HAP-1 (cell line): ENCODE results near the gene SNTB2.
"Not testable (repeated sequence)": the region's sequence is repeated elsewhere in the genome, so short reads cannot be mapped to it uniquely, and the experiment has no call there.

Experiments
- DNase-seq, 2 experiments: peaks; one replicate each; pipeline ENCODE4 v3.0.0-alpha.2; 2016 to 2020; ENCODE audit warnings: low spot score in 2 of 2
- H3K27me3 ChIP-seq: fragments of 250-450 bp; sonication (Bioruptor Pico); 2 replicates; pipeline ENCODE4 v1.5.1; 2020; ENCODE audit warnings: low read depth, mild to moderate bottlenecking, moderate library complexity
- H3K36me3 ChIP-seq: fragments of 250-450 bp; sonication (Bioruptor Pico); replicated peaks from 2 replicates; pipeline ENCODE4 v1.5.1; 2020; ENCODE audit warnings: mild to moderate bottlenecking
- H3K4me1 ChIP-seq: fragments of 250-450 bp; sonication (Bioruptor Pico); 2 replicates; pipeline ENCODE4 v1.5.1; 2020; ENCODE audit warnings: mild to moderate bottlenecking
- H3K4me3 ChIP-seq: fragments of 250-450 bp; sonication (Bioruptor Pico); 2 replicates; pipeline ENCODE4 v1.5.1; 2020; ENCODE audit warnings: mild to moderate bottlenecking, moderate library complexity
- H3K9me3 ChIP-seq: fragments of 250-450 bp; sonication (Bioruptor Pico); 2 replicates; pipeline ENCODE4 v1.5.1; 2020; ENCODE audit warnings: mild to moderate bottlenecking, moderate library complexity
- in situ Hi-C: fragments of 300-500 bp; cut with MboI; formaldehyde crosslinking; loops from 3 replicates; pipeline ENCODE4 v1.14.3; 2020; ENCODE audit warnings: low sequenced_read_pairs, inconsistent platforms, mixed read lengths

Gene SNTB2

DNA sequence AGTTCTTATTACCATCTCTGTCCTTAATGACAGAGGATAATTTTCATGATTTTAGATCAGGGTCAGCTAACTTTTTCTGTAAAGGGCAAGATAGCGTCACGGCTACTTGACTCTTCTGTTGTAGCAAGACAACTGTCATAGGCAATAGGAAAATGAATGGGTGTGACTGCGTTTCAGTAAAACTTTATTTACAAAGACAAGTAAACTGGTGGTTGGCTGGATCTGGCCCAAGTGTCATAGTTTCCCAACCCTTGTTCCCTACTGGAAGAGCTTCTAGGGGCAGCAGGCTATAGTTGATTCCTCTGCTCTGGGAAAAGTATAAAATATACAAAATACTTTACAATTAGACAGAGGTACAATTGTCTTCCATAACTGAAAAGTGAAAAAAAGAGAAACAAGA is 73.5 kb downstream of the SNTB2 start:
- Histone ChIP-seq H3K27me3 (no peaks in the 10 kb centered on the region), H3K36me3 (peaks cover 14% of the 10 kb centered on the region), H3K9me3 (no peaks in the 10 kb centered on the region), H3K4me3 (no peak overlapping the region), H3K4me1 (no peaks in the 10 kb centered on the region)
- no peak for DNase-seq
- in situ Hi-C loops, result no loop called here

- DNase-seq, result no peak
- no peak overlapping the region for H3K4me3 ChIP-seq
- in situ Hi-C loops, result no loop called here
- H3K9me3 ChIP-seq, result no peaks in the 10 kb centered on the region
- no peaks in the 10 kb centered on the region for H3K27me3 ChIP-seq
- peaks cover 12% of the 10 kb centered on the region for H3K36me3 ChIP-seq
- no peaks in the 10 kb centered on the region; the same call in 1 of the 2 replicates for H3K4me1 ChIP-seq
Measured at GRCh38 chr16:69266334-69267063, 79.5 kb downstream of the SNTB2 start.

DNA sequence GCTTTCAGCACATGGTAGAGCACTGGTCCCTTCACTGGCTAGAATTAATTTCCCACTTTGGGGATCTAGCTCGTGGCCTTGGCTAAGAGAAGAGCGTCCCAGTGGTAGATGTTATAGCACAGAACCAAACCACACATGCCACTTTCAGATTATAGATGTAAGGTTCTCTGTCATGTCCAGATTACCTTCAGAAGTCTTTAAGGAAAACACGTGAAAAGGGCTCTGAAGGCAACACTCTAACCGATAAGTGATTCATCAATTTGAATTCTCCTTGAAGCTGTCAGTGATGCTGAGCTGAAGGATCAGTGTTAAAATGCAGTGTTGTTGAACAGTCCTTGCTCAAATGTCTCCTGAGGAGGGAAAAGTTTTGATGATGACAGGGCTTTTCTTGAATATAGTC is 80.7 kb downstream of the SNTB2 start:
- Histone ChIP-seq H3K36me3 (peaks cover 12% of the 10 kb centered on the region), H3K4me3 (no peak overlapping the region), H3K4me1 (no peaks in the 10 kb centered on the region; the same call in 1 of the 2 replicates), H3K9me3 (no peaks in the 10 kb centered on the region), H3K27me3 (no peaks in the 10 kb centered on the region)
- no peak for DNase-seq
- in situ Hi-C loops, result no loop called here

DNA sequence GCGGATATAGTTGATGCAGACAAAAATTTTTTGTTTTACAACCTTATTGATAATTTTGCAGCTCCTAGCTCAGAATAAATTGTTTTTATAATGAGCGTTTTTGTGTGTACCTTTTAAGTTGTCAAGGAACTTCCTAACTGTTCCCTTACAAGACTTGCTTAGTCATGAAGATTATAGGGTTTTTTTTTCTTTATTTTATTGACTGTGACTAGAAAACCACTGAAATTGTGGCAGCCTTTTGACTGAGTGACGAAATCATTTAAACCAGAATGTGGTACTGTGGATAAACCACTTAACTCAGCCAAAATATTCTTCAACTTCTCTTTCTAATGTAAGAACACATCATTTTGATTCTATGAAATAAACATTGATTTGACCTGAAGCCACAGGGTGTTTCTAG is 83.4 kb downstream of the SNTB2 start:
- peaks cover 17% of the 10 kb centered on the region for H3K36me3 ChIP-seq
- in situ Hi-C loops, result no loop called here
- no peaks in the 10 kb centered on the region for H3K27me3 ChIP-seq
- DNase-seq, result no peak
- no peaks in the 10 kb centered on the region; the same call in none of the 2 replicates for H3K4me1 ChIP-seq
- H3K4me3 ChIP-seq, result no peak overlapping the region
- H3K9me3 ChIP-seq, result no peaks in the 10 kb centered on the region

- no peaks in the 10 kb centered on the region for H3K9me3 ChIP-seq
- DNase-seq, result no peak
- no peak overlapping the region for H3K4me3 ChIP-seq
- H3K27me3 ChIP-seq, result no peaks in the 10 kb centered on the region
- H3K36me3 ChIP-seq, result peaks cover 17% of the 10 kb centered on the region
- in situ Hi-C loops, result no loop called here
- H3K4me1 ChIP-seq, result no peaks in the 10 kb centered on the region; the same call in none of the 2 replicates
Measured at GRCh38 chr16:69270831-69271230, 83.9 kb downstream of the SNTB2 start.

- Histone ChIP-seq H3K4me1 (no peaks in the 10 kb centered on the region; the same call in none of the 2 replicates), H3K4me3 (no peak overlapping the region), H3K36me3 (peaks cover 17% of the 10 kb centered on the region), H3K27me3 (no peaks in the 10 kb centered on the region), H3K9me3 (no peaks in the 10 kb centered on the region)
- in situ Hi-C loops, result no loop called here
- no peak for DNase-seq
Measured at GRCh38 chr16:69273009-69273408, 86.0 kb downstream of the SNTB2 start.

DNA sequence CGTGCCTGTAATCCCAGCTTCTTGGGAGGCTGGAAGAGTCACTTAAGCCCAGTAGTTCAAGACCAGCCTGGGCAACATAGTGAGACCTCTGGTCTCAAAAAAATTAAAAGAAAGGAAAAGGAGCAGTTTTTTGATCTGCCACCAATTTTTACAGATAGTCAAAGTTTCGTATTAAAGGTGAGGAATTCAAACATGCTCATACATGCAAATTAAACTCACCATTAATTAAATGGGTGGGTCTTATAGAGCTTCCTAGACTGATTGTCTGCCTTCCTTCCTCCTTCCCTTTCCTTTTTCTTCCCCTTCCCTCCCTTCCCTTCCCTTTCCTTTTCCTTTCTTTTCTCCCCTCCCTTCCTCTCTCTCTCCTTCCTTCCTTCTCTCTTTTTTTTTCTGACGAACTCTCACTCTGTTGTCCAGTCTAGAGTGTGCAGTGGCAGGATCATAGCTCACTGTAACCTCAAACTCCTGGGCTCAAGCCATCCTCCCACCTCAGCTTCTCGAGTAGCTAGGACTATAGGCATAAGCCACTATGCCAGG is 87.8 kb downstream of the SNTB2 start:
- Histone ChIP-seq H3K27me3 (no peaks in the 10 kb centered on the region), H3K4me3 (no peak overlapping the region), H3K36me3 (peaks cover 17% of the 10 kb centered on the region), H3K4me1 (no peaks in the 10 kb centered on the region; the same call in none of the 2 replicates), H3K9me3 (no peaks in the 10 kb centered on the region)
- DNase-seq, result no peak
- in situ Hi-C loops, result no loop called here

- Histone ChIP-seq H3K4me1 (no peaks in the 10 kb centered on the region; the same call in 1 of the 2 replicates), H3K9me3 (no peaks in the 10 kb centered on the region), H3K4me3 (no peak overlapping the region), H3K36me3 (peaks cover 9% of the 10 kb centered on the region; the same call in 1 of the 2 replicates), H3K27me3 (no peaks in the 10 kb centered on the region)
- in situ Hi-C loops, result no loop called here
- no peak for DNase-seq
Measured at GRCh38 chr16:69276148-69277115, 89.5 kb downstream of the SNTB2 start.

- in situ Hi-C loops, result no loop called here
Measured at GRCh38 chr16:69277413-69277812, 90.4 kb downstream of the SNTB2 start.

DNA sequence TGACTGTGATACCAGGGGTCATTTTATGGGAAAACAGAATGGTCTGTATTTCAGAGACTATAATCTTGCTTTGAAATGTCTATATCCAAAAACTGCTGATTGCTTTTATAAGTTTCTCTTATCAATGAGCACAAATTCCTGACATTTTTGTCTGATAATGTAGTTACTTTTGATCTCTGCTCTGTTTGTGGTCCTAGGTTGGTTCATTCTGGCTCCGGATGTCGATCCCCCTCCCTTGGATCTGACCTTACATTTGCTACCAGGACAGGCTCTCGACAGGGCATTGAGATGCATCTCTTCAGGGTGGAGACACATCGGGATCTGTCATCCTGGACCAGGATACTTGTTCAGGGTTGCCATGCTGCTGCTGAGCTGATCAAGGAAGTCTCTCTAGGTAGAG is 96.9 kb downstream of the SNTB2 start:
- in situ Hi-C loops, result loop anchor here (10.0 kb wide), 1 partner anchor 139 kb away; no protein-coding TSS in a partner anchor
- no peaks in the 10 kb centered on the region for H3K9me3 ChIP-seq
- no peaks in the 10 kb centered on the region for H3K27me3 ChIP-seq
- no peak overlapping the region for H3K4me3 ChIP-seq
- peaks cover 11% of the 10 kb centered on the region for H3K36me3 ChIP-seq
- no peaks in the 10 kb centered on the region for H3K4me1 ChIP-seq
- no peak for DNase-seq

More at GRCh38 chr16:69277413-69277812, 90.4 kb downstream of the SNTB2 start:
- Histone ChIP-seq H3K36me3 (peaks cover 9% of the 10 kb centered on the region; the same call in 1 of the 2 replicates), H3K27me3 (no peaks in the 10 kb centered on the region), H3K4me3 (no peak overlapping the region), H3K4me1 (no peaks in the 10 kb centered on the region; the same call in 1 of the 2 replicates), H3K9me3 (no peaks in the 10 kb centered on the region)
- no peak for DNase-seq

DNA sequence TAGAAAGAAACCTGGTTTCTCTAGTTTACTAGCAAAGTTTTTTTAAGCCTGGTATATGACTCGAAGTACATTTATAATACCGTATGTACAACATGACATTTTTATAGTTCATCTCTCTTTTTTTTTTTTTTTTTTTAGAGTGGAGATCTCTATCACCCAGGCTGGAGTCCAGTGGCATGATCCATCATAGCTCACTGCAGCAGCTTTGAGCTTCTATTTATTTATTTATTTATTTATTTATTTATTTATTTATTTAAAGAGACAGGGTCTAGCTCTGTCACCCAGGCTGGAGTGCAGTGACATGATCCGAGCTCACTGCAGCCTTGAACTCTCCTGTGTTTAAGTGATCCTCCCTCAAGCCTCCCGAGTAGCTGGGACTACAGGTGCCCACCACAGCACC is 98.3 kb downstream of the SNTB2 start:
- Histone ChIP-seq H3K27me3 (no peaks in the 10 kb centered on the region), H3K36me3 (peaks cover 11% of the 10 kb centered on the region), H3K4me3 (no peak overlapping the region), H3K9me3 (no peaks in the 10 kb centered on the region), H3K4me1 (no peaks in the 10 kb centered on the region)
- DNase-seq, result no peak
- in situ Hi-C loops, result loop anchor here (10.0 kb wide), 1 partner anchor 140 kb away; no protein-coding TSS in a partner anchor

DNA sequence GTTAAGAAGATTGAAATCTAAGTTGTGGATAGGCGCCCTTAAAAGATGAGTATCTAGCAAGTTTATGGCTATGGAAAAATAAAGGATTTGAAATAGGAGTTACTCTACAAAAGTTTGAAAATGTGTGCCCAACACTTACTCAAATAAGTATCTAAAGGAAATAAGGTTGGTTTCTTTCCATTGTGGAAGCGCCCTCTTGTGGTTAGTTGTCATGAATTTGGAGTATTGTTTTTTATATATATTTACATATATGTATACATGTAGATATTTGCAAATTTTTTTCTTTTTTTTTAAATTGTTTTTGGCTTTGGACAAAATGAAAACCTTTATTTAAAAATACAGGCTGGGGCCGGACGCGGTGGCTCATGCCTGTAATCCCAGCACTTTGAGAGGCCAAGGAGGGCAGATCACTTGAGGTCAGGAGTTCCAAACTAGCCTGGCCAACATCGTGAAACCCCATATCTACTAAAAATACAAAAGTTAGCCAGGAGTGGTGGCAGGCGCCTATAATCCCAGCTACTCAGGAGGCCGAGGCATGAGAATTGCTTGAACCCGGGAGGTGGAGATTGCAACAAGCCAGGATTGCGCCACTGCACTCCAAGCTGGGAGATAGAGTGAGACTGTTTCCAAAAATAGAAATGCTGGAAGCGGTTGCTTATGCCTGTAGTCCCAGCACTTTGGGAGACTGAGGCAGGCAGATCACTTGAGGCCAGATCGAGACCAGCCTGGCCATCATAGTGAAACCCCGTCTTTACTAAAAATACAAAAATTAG is 100.2 kb downstream of the SNTB2 start:
- peak; percentile 55 to 56 for DNase-seq
- no peaks in the 10 kb centered on the region for H3K9me3 ChIP-seq
- no peaks in the 10 kb centered on the region for H3K4me1 ChIP-seq
- in situ Hi-C loops, result loop anchor here (10.0 kb wide), 1 partner anchor 142 kb away; no protein-coding TSS in a partner anchor
- H3K27me3 ChIP-seq, result no peaks in the 10 kb centered on the region
- H3K36me3 ChIP-seq, result peaks cover 11% of the 10 kb centered on the region
- H3K4me3 ChIP-seq, result no peak overlapping the region

DNA sequence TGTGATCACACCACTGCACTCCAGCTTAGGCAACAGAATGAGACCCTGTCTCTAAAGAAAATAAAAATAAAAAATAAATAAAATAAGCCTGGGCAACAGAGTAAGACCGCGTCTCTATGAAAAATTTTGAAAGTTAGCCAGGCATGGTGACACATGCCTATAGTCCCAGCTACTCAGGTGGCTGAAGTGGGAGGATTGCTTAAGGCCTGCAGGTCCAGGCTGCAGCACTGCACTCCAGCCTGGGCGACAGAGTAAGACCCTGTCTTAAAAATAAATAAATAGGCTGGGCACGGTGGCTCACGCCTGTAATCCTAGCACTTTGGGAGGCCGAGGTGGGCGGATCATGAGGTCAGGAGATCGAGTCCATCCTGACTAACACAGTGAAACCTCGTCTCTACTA is 104.7 kb downstream of the SNTB2 start:
- H3K27me3 ChIP-seq, in situ Hi-C loops, DNase-seq, H3K4me3 ChIP-seq, H3K9me3 ChIP-seq, H3K36me3 ChIP-seq, H3K4me1 ChIP-seq: not testable (repeated sequence)
